CD8-positive, alpha-beta memory T cell (primary cell): ENCODE data around the gene LIN37. TPM values are rescaled to one million over a fixed set of nuclear protein-coding genes. Genes with fewer than 3 reads are reported as not detected.
A peak's percentile ranks its signal among the peaks of the same experiment; 100 is the strongest.

Experiments
- CTCF ChIA-PET: fragments of 350-600 bp; sonication (Branson Sonifier 250); formaldehyde crosslinking; loops from one replicate; lab custom pipeline; 2021; ENCODE audit warnings: antibody characterized with exemption; lab: Charles Lee
- POLR2A ChIA-PET: fragments of 350-600 bp; sonication (Branson Sonifier 250); formaldehyde crosslinking; loops from one replicate; lab custom pipeline; 2021; ENCODE audit warnings: antibody characterized with exemption; lab: Charles Lee
- DNase-seq, 5 donors: peaks; one replicate each; pipeline versions ENCODE4 v3.0.0 to v3.0.0-alpha.2; 2020 to 2022; ENCODE audit warnings: mixed read lengths in 1 of 5
- H3K27ac ChIP-seq: one replicate; pipeline ENCODE4 v1.7.0; 2013; ENCODE audit warnings: low read depth, mild to moderate bottlenecking, low read length, moderate library complexity
- H3K27me3 ChIP-seq: 2 replicates; pipeline ENCODE4 v1.7.0; 2013; ENCODE audit warnings: low read length, mild to moderate bottlenecking; ENCODE audit not compliant: insufficient read depth, poor library complexity, severe bottlenecking
- H3K36me3 ChIP-seq: 2 replicates; pipeline ENCODE4 v1.7.0; 2013; ENCODE audit warnings: mild to moderate bottlenecking, low read length, moderate library complexity; ENCODE audit not compliant: insufficient read depth
- H3K4me1 ChIP-seq: 2 replicates; pipeline ENCODE4 v1.7.0; 2013; ENCODE audit warnings: mild to moderate bottlenecking, low read length, moderate library complexity; ENCODE audit not compliant: insufficient read depth
- H3K4me3 ChIP-seq: 2 replicates; pipeline ENCODE4 v1.7.0; 2013; ENCODE audit warnings: mild to moderate bottlenecking, low read length
- H3K9me3 ChIP-seq: 2 replicates; pipeline ENCODE4 v1.7.0; 2013; ENCODE audit warnings: mild to moderate bottlenecking, low read length
- H3K27ac Mint-ChIP-seq, 8 donors: one replicate each; pipeline ENCODE4 v1.8.0; 2020 to 2021; ENCODE audit warnings: mixed read lengths in 8 of 8, mild to moderate bottlenecking in 6 of 8, inconsistent platforms in 3 of 8, moderate library complexity in 3 of 8
- H3K27me3 Mint-ChIP-seq, 2 donors: one replicate each; pipeline ENCODE4 v1.8.0; 2020 to 2021; ENCODE audit warnings: mixed read lengths in 2 of 2, mild to moderate bottlenecking in 1 of 2, moderate library complexity in 1 of 2
- H3K36me3 Mint-ChIP-seq, 3 donors: one replicate each; pipeline ENCODE4 v1.8.0; 2020 to 2021; ENCODE audit warnings: mixed read lengths in 3 of 3, inconsistent platforms in 1 of 3, mild to moderate bottlenecking in 1 of 3
- H3K4me1 Mint-ChIP-seq, 3 donors: one replicate each; pipeline ENCODE4 v1.8.0; 2020 to 2021; ENCODE audit warnings: mixed read lengths in 3 of 3, inconsistent platforms in 1 of 3, mild to moderate bottlenecking in 1 of 3
- H3K4me3 Mint-ChIP-seq, 7 donors: one replicate each; pipeline ENCODE4 v1.8.0; 2020 to 2021; ENCODE audit warnings: mixed read lengths in 7 of 7, mild to moderate bottlenecking in 6 of 7, moderate library complexity in 4 of 7, inconsistent platforms in 2 of 7
- H3K9me3 Mint-ChIP-seq, 5 donors: one replicate each; pipeline ENCODE4 v1.8.0; 2020 to 2022; ENCODE audit warnings: mixed read lengths in 5 of 5, mild to moderate bottlenecking in 3 of 5, moderate library complexity in 2 of 5, inconsistent platforms in 1 of 5
- polyA plus RNA-seq: library from polyadenylated mRNA; unstranded; fragments of 300-500 nt; fragmentation: Illumina TruSeq; gene quantifications from one replicate; pipeline ENCODE4 v1.2.3, GENCODE V29; 2021
- total RNA-seq, 2 experiments: library from RNA; stranded (reverse); gene quantifications; one replicate each; pipeline ENCODE4 v1.2.3, GENCODE V29; 2021

The LIN37 gene
- total and polyA plus RNA-seq, 3 experiments from 2014 or later, result 8.8 to 12.7 (median 10.5) TPM

DNA sequence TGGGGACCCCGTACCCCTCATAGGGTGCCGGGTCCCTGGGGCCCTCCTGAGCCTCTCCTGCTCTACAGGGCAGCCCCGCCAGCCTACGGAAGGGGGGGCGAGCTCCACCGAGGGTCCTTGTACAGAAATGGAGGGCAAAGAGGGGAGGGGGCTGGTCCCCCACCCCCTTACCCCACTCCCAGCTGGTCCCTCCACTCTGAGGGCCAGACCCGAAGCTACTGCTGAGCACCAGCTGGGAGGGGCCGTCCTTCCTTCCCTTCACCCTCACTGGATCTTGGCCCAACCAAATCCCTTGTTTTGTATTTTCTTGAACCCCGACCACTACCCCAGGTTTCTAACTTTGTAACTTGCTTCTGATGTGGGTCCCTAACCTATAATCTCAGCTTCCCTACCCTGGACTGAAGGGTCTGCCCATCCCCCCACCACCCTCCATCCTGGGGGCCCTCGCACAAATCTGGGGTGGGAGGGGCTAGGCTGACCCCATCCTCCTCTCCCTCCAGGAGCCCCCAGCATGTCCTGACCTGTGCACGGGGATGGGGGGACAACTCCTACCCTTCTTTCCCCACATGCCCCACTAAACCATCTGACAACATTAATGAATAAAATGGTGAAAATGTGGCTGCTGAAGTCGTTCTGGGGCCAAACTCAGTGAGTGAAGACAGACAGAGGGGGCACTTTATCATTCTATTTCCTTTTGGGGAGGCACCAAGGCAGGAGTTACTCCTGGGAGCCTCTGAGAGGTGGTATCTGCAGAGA is 40.0 kb downstream of the LIN37 start:
- Mint-ChIP-seq H3K9me3 (no peaks in the 10 kb centered on the region), H3K4me3 (no peak overlapping the region), H3K36me3 (peaks cover 0 to 2% (median 0%) of the 10 kb centered on the region in 3 donors), H3K4me1 (no peaks in the 10 kb centered on the region), H3K27ac (peak overlapping the region in 2 of 8 donors; percentile 19 to 58), H3K27me3 (peaks cover 1 to 8% of the 10 kb centered on the region in 2 donors)
- H3K4me1 ChIP-seq, result no peaks in the 10 kb centered on the region
- H3K9me3 ChIP-seq, result no peaks in the 10 kb centered on the region
- no peak overlapping the region for H3K4me3 ChIP-seq
- no peak overlapping the region for H3K27ac ChIP-seq
- DNase-seq, result no peak
- POLR2A ChIA-PET, result no interaction called here
- H3K36me3 ChIP-seq, result no peaks in the 10 kb centered on the region
- CTCF ChIA-PET, result no interaction called here
- H3K27me3 ChIP-seq, result no peaks in the 10 kb centered on the region

GRCh38 chr19:35789195-35789977 is 41.0 kb downstream of the LIN37 start:
- peaks cover 0 to 2% (median 0%) of the 10 kb centered on the region in 3 donors for H3K36me3 Mint-ChIP-seq
- no peak for DNase-seq
- ChIA-PET POLR2A (no interaction called here), CTCF (interaction anchor here (1.4 kb wide), 1 partner anchor 97 kb away, joined by 4 read pairs; no protein-coding TSS in a partner anchor)
- no peak overlapping the region for H3K27ac Mint-ChIP-seq
- Histone ChIP-seq H3K4me1 (no peaks in the 10 kb centered on the region), H3K9me3 (no peaks in the 10 kb centered on the region), H3K4me3 (no peak overlapping the region), H3K36me3 (no peaks in the 10 kb centered on the region), H3K27me3 (no peaks in the 10 kb centered on the region), H3K27ac (no peak overlapping the region)
- H3K4me3 Mint-ChIP-seq, result no peak overlapping the region
- H3K9me3 Mint-ChIP-seq, result no peaks in the 10 kb centered on the region
- no peaks in the 10 kb centered on the region for H3K4me1 Mint-ChIP-seq
- peaks cover 1 to 9% of the 10 kb centered on the region in 2 donors for H3K27me3 Mint-ChIP-seq

DNA sequence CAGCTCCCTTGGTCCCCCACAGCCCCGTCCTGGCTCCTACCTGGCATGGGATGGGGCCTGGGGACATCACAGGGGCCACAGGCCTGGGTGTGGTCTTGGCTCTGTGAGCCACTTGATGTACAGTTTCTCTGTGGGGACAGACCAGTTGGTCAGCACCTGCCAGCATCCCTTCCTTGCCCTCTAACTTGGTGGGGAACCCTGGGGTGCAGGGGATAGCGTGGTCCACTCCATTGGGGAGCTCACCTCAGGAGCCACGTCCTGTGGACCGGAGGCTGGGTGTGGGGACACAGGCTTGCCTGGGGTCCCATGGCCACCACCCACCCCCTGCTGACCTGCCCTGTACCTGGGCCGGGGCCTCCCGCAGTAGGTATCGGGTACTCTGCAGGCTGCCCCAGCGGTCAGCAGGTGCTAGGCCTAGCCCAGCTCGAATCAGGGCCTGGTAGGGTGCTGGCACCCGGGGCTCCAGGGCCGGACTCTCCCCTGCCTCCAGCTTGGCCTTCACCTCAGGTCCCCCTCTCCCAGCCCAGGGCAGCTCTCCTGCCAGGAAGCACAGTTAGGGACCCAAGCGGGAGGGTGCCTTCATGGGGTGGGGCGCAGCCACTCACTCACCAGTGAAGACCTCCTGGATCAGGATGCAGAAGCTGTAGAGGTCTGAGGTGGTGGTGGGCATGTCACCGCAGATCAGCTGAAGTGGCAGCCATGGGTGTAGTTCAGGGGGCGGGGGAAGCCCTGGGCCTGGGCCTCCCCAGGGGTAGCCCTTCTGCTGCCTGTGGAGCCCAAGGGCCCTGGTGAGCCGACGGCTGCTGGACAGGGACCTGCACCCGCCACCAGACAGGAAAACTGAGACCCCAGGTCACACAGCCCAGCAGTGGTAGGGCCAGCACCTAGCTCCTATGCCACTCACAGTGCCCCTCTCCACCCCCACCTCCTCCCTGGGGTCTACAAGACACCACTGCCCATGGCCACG is 41.9 kb downstream of the LIN37 start:
- no peak for DNase-seq
- no peaks in the 10 kb centered on the region for H3K36me3 ChIP-seq
- no peaks in the 10 kb centered on the region for H3K9me3 ChIP-seq
- H3K4me1 Mint-ChIP-seq, result no peaks in the 10 kb centered on the region
- H3K27me3 Mint-ChIP-seq, result peaks cover 1 to 9% of the 10 kb centered on the region in 2 donors
- no peaks in the 10 kb centered on the region for H3K27me3 ChIP-seq
- no peak overlapping the region for H3K4me3 Mint-ChIP-seq
- POLR2A ChIA-PET, result no interaction called here
- H3K27ac ChIP-seq, result no peak overlapping the region
- H3K27ac Mint-ChIP-seq, result no peak overlapping the region
- H3K9me3 Mint-ChIP-seq, result no peaks in the 10 kb centered on the region
- H3K4me1 ChIP-seq, result no peaks in the 10 kb centered on the region
- no peak overlapping the region for H3K4me3 ChIP-seq
- CTCF ChIA-PET, result interaction anchor here (1.4 kb wide), 1 partner anchor 98 kb away, joined by 4 read pairs; no protein-coding TSS in a partner anchor
- peaks cover 0 to 2% (median 0%) of the 10 kb centered on the region in 3 donors for H3K36me3 Mint-ChIP-seq

DNA sequence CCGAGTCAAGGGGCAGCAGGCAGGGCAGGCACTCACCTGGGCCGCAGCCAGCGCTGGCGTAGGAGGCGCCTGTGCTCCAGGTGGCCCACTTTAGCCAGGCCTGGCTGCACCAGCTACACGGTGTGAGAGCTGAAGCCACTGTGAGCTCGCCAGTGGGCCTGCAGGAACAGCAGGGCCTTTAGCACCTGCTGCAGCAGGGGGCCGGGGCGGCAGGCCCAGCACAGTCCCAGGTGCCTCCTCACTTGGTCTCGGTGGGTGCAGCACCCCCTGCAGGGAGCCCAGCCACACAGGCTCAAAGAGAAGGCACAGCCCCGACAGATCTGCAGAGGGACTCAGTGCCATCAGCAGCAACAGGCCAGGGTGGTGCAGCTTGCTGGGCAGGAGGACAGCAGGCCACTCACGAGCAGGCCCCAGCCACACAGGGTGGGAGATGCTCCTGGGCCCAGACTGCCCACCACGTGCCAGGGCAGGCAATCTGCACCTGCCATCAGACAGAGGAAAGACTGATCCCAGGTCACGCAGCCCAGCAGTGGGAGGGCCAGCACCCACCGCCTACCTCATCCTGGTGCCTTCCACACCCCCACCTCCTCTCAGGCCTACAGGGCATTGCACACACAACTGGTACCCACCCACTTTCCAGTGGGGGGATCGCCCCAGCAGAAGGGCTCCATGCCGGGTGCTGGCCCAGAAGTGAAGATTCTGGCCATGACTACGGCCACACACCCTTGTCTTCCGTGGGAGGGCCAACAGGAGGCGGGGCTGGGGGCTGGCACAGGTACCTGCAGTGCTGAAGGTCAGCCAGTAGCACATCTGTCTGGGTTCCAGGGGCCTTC is 42.8 kb downstream of the LIN37 start:
- no peak overlapping the region for H3K27ac Mint-ChIP-seq
- no peak overlapping the region for H3K4me3 ChIP-seq
- ChIA-PET CTCF (no interaction called here), POLR2A (no interaction called here)
- no peaks in the 10 kb centered on the region for H3K4me1 Mint-ChIP-seq
- no peaks in the 10 kb centered on the region for H3K27me3 ChIP-seq
- H3K9me3 ChIP-seq, result no peaks in the 10 kb centered on the region
- H3K27me3 Mint-ChIP-seq, result peaks cover 6 to 14% of the 10 kb centered on the region in 2 donors
- H3K4me1 ChIP-seq, result no peaks in the 10 kb centered on the region
- no peak for DNase-seq
- no peak overlapping the region for H3K4me3 Mint-ChIP-seq
- H3K36me3 Mint-ChIP-seq, result no peaks in the 10 kb centered on the region
- H3K27ac ChIP-seq, result no peak overlapping the region
- no peaks in the 10 kb centered on the region for H3K36me3 ChIP-seq
- H3K9me3 Mint-ChIP-seq, result no peaks in the 10 kb centered on the region

DNA sequence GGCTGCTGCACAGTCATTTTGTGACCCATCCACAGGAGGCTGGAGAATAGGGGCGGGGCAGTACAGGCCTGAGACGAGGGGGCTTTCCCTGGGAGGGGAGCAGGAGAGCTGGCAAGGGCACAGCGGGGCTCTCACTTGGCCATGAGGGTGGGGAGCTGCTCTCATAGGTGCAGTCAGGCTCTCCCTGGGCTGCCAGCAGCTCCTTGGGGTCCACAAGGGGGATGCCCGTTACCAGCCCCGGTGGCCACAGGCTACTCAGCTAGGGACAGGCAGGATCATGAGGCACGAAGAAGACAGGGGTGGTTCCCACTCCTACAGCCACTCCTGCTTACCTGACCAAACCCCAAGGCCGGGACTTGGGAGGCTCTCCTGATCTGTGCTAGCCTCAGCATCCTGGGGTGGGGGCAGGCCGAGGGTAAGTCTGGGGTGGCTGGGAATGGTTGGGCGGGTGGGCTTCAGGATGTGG is 43.5 kb downstream of the LIN37 start:
- H3K36me3 Mint-ChIP-seq, result no peaks in the 10 kb centered on the region
- no peak for DNase-seq
- ChIA-PET POLR2A (no interaction called here), CTCF (interaction anchor here (0.5 kb wide), 1 partner anchor 176 kb away, joined by 3 read pairs; no protein-coding TSS in a partner anchor)
- H3K9me3 ChIP-seq, result no peaks in the 10 kb centered on the region
- H3K36me3 ChIP-seq, result no peaks in the 10 kb centered on the region
- H3K4me3 Mint-ChIP-seq, result no peak overlapping the region
- H3K27ac ChIP-seq, result no peak overlapping the region
- no peak overlapping the region for H3K4me3 ChIP-seq
- H3K9me3 Mint-ChIP-seq, result no peaks in the 10 kb centered on the region
- H3K4me1 Mint-ChIP-seq, result peaks cover 0 to 1% (median 0%) of the 10 kb centered on the region in 3 donors
- no peak overlapping the region for H3K27ac Mint-ChIP-seq
- H3K27me3 Mint-ChIP-seq, result peaks cover 9 to 20% of the 10 kb centered on the region in 2 donors
- no peaks in the 10 kb centered on the region for H3K27me3 ChIP-seq
- H3K4me1 ChIP-seq, result no peaks in the 10 kb centered on the region

GRCh38 chr19:35792312-35792711 is 43.9 kb downstream of the LIN37 start:
- ChIA-PET CTCF (interaction anchor here (0.5 kb wide), 1 partner anchor 175 kb away, joined by 3 read pairs; no protein-coding TSS in a partner anchor), POLR2A (no interaction called here)
- peaks cover 0 to 6% (median 0%) of the 10 kb centered on the region in 3 donors for H3K4me1 Mint-ChIP-seq
- no peak overlapping the region for H3K27ac Mint-ChIP-seq
- no peaks in the 10 kb centered on the region for H3K27me3 ChIP-seq
- H3K36me3 Mint-ChIP-seq, result no peaks in the 10 kb centered on the region
- no peak for DNase-seq
- H3K4me1 ChIP-seq, result no peaks in the 10 kb centered on the region
- no peak overlapping the region for H3K27ac ChIP-seq
- H3K27me3 Mint-ChIP-seq, result peaks cover 12 to 25% of the 10 kb centered on the region in 2 donors
- no peaks in the 10 kb centered on the region for H3K36me3 ChIP-seq
- no peaks in the 10 kb centered on the region for H3K9me3 Mint-ChIP-seq
- no peak overlapping the region for H3K4me3 Mint-ChIP-seq
- no peak overlapping the region for H3K4me3 ChIP-seq
- no peaks in the 10 kb centered on the region for H3K9me3 ChIP-seq

DNA sequence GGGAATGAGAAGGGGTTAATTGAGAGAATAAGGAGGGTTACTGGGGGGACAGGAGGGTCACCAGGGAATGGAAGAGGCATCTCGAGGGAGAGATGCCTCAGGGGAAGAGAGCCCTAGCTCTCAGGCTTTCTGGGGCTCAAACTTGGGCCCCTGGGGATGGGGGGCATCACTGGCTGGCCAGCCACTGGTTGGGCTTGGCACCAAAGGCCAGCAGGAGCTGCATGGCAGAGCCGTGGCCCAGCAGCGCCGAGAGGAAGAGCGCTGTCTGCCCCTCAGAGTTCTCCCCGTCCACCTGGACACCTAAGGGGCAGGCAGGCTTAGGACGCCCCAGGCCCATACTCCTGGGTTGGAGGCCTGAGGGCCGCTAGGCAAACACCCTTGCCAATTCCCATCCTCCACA is 44.5 kb downstream of the LIN37 start:
- H3K27me3 ChIP-seq, result no peaks in the 10 kb centered on the region
- Mint-ChIP-seq H3K9me3 (no peaks in the 10 kb centered on the region), H3K4me3 (no peak overlapping the region), H3K4me1 (peaks cover 0 to 6% (median 0%) of the 10 kb centered on the region in 3 donors), H3K27me3 (peaks cover 12 to 28% of the 10 kb centered on the region in 2 donors), H3K27ac (no peak overlapping the region), H3K36me3 (no peaks in the 10 kb centered on the region)
- H3K27ac ChIP-seq, result no peak overlapping the region
- DNase-seq, result no peak
- H3K4me1 ChIP-seq, result no peaks in the 10 kb centered on the region
- CTCF ChIA-PET, result no interaction called here
- no peaks in the 10 kb centered on the region for H3K9me3 ChIP-seq
- H3K36me3 ChIP-seq, result no peaks in the 10 kb centered on the region
- POLR2A ChIA-PET, result no interaction called here
- no peak overlapping the region for H3K4me3 ChIP-seq
